IPS-18c (cell line): ENCODE results near the gene PRRG1.
"Not testable (repeated sequence)": the region's sequence is repeated elsewhere in the genome, so short reads cannot be mapped to it uniquely, and the experiment has no call there.

Source experiments
- H3K4me3 ChIP-seq: 2 replicates; pipeline ENCODE4 v1.7.0; 2013; ENCODE audit warnings: low read depth, mild to moderate bottlenecking, low read length, moderate library complexity; ENCODE audit not compliant: insufficient read depth
- H3K9me3 ChIP-seq: one replicate; pipeline ENCODE4 v1.6.1; 2013; ENCODE audit warnings: mild to moderate bottlenecking, low read length, moderate library complexity; ENCODE audit not compliant: control insufficient read depth, insufficient read depth

Gene PRRG1

DNA sequence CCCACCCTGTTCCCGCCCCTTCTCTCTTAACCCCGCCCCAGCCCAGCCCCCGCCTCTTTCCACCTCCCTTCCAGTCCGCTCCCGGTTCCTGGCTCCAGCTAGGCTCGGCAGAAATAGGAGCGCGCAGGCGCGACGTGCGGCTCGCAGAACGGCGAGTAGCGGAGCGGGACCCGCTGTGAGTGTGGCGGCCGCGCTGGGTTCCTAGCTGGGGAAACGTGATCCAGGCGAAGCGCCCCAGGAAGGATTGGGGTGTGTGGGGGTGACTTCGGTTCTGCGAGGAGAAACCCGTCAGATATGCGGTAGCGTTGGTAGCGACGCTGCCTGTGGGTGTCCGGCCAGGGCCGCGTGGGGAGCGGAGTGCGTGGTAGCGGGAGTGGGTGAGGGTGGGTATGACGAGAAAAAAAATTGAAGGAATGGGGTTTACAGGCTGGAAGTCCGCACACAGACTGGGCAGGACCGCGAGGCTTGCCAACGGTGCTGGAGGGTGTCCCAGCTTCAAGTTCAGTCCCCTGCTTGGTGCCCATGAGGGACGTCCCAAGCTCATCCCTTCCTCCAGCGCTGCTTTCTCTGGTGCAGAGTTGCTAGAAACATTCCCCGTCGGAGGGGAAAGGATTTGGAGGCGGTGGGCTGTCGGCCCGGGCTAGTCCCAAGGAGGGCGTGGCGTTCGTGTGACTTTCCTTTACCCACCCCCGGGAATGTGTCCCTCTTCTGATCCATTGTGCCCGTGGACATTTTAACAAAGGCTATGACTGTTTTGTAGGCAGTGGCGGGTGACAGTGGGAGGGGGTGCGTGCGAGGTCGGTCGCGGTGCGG, at the start of gene PRRG1:
PRRG1 (plus strand) TSS at position 144 of the 813 bp plus-strand sequence. CDS start 56,886 bp downstream, outside the sequence.
- Histone ChIP-seq H3K9me3 (peaks cover 2% of the 10 kb centered on the region), H3K4me3 (peak within 1 kb of the TSS; percentile 89)

DNA sequence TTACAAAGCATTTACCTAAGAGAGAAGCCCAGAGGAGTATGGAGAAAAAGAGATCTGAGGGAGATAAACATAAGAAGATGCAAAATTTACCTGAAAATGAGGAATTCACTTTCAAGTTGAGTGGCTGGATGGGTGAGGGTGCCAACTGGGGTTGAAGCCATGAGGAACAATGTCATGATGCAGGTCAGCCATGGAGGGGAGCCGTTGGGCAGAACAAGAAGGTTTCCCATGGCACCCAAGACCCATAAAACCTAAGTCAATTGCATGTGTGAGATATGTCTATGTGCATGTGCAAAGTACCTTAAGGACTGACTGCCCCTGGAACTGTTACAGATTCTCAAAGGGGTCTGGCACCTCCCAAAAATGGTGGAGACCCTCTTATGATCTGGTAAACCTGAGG, 46.6 kb upstream of the PRRG1 start:
- Histone ChIP-seq H3K4me3 (no peak overlapping the region), H3K9me3 (no peaks in the 10 kb centered on the region)

DNA sequence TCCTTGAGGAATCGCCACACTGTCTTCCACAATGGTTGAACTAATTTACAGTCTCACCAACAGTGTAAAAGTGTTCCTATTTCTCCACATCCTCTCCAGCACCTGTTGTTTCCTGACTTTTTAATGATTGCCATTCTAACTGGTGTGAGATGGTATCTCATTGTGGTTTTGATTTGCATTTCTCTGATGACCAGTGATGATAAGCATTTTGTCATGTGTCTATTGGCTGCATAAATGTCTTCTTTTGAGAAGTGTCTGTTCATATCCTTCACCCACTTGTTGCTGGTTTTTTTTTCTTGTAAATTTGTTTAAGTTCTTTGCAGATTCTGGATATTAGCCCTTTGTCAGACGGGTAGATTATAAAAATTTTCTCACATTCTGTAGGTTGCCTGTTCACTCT, 43.9 kb upstream of the PRRG1 start:
- H3K4me3 ChIP-seq, H3K9me3 ChIP-seq: not testable (repeated sequence)

DNA sequence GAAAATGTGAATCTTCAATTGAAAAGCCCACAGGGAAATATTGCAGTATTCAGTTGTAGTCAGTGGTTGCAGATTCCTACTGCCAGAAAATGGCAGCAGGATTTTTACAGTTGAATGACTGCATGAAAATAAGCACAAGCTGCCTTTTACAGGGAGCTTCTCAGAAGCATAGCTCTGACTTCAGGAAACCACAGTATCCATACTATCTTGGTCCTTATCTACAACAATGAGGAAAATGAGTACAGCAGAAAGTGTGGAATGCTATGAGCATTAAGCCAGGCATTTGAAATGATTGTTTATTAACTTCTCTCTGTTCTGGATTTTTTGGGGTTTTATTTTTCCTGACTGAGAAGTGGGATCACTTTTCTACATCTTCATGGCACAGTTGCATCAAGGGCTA, 34.6 kb upstream of the PRRG1 start:
- H3K4me3 ChIP-seq: no peak overlapping the region
- H3K9me3 ChIP-seq: no peaks in the 10 kb centered on the region

DNA sequence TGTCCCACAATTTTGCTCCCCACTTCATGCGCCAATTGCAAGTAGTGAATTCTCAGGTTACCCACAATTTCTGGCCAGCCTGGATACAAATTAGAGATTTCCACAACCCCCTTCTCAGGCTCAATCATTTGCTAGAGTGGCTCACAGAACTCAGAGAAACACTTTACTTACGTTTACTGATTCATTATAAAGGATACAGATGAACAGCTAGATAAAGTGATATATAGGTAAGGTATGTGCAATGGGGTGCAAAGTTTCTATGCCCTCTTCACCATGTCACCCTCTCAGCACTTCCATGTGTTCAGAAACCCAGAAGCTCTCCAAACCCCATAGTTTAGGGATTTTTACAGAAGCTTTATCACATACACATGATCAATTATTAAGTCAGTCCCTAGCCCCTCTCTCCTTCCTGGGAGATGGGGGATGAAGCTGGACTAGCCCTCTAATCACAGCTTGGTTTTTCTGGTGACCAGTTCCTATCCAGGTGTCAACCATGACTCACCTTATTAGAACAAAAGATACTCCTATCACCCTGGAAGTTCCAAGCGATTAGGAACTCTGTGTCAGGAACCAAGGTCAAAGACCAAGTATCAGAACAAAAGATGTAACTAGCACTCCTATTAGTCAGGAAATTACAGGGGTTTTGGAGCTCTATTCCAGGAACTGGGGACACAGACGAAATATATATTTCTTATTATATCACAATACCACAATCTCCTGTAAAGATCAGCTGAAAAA, 33.5 kb upstream of the PRRG1 start:
- Histone ChIP-seq H3K9me3 (no peaks in the 10 kb centered on the region), H3K4me3 (no peak overlapping the region)

DNA sequence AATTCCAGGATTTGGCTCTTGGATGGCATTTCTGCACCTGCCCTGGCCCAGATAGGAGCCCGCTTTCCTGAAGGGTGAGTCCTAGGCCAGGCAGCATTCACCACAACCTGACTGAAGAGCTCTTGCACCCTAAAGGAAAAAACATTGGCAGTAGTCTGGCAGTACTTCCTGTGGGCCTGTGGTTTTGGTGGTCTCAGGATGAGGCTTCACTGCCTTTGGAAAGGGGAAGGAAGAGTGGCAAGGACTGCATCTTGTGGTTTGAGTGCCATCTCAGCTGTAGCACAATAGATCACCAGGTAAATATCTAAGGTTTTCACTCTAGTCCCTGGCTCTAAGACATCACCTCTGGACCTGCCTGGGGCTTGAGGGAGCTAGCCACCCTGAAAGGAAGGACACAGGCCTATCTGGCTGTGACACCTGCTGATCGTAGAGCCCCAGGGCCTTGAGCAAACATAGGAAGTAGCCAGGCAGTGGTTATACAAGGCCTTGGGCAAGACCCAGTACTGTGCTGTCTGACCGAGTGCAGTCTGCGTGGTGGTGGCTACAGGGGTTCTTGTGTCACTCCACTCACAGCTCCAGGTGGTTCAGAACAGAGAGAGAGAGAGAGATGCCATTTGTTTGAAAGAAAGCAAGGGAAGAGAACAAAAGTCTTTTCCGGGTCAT, 28.5 kb upstream of the PRRG1 start:
- no peaks in the 10 kb centered on the region for H3K9me3 ChIP-seq
- no peak overlapping the region for H3K4me3 ChIP-seq

DNA sequence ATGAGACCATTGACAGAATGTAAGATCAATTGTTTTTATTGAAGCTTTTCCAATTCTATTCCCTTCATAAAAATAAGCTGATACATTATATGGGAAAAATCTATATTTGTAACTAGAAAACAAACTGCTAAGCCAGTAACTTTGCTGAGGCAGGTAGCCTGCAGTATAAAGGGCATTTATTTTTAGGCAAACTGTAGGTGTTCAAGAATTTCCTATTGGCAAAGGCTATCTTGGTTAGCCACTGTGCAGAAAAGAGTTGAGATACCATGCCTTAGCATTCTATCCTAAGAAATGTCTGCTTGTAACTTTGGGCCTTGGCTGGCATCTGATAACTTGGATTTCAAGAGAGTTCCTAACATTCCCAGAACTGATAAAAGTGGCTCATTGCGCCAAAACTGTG, 18.5 kb upstream of the PRRG1 start:
- Histone ChIP-seq H3K9me3 (no peaks in the 10 kb centered on the region), H3K4me3 (no peak overlapping the region)

DNA sequence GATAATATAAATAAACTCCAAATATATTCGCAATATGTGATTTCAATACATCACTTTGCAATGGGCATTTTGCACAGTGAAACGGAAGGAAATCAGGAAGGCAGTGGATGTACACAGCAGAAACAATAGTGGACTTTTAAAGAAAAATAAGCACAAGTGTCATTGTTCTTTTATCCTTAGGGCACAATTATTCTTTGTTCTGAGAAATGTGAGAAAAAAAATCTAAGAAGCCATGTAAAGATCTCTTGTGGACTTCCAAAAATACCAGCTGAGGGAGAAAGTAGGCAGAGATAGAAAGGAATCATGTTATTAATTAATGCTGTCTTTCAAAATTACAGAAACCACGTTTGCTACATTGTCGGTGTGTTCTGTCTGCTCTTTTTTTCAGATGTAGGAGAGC, 17.6 kb upstream of the PRRG1 start:
- Histone ChIP-seq H3K4me3 (no peak overlapping the region), H3K9me3 (no peaks in the 10 kb centered on the region)

DNA sequence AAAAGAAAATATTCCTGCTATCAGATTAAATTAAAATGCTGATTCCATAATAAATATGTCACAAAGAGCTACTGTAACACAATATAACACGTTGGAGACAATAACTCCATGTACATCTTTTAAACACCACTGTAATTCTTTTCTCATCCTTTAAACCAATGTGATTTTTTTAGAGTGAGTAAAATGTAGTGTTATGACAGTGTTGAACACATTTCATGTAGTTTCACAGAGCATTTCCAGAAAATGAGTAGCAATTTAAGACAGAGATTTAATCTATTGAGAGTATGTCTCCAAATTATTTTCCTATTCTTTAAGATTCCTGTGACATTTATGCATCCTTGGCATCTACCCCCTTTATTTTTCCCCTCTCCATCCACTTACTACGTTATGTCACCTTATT, 17.1 kb upstream of the PRRG1 start:
- Histone ChIP-seq H3K9me3 (no peaks in the 10 kb centered on the region), H3K4me3 (no peak overlapping the region)

DNA sequence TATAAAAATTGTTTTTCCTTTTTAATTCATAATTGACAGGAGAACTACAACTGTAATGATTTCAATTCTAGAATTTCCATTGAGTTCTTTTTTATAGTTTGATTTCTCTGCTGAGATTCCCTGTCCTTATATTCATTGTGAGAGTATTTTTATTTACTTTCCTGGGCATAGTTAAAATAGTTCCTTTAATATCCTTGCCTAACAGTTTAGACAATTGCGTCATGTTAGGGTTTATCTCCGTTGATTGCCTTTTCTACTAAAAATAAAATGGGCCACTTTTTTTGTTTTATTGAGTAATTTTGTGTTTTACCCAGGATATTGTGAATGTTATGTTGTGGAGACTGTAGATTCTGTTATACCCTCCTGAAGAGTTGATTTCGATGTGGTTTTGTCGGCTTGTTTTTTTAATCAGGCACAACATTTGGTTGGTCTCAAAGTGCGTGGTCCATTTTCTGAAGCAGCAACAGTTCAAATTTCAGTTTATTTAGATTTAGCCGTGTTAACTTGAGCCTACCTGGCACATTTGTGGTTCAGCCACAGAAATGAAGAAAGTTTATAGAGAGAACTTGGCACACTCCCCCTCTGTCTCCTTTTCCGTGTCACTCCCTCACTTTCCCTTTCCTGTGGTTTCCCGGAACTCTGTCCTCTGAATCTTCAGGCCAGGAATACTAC, 16.0 kb upstream of the PRRG1 start:
- no peaks in the 10 kb centered on the region for H3K9me3 ChIP-seq
- no peak overlapping the region for H3K4me3 ChIP-seq

DNA sequence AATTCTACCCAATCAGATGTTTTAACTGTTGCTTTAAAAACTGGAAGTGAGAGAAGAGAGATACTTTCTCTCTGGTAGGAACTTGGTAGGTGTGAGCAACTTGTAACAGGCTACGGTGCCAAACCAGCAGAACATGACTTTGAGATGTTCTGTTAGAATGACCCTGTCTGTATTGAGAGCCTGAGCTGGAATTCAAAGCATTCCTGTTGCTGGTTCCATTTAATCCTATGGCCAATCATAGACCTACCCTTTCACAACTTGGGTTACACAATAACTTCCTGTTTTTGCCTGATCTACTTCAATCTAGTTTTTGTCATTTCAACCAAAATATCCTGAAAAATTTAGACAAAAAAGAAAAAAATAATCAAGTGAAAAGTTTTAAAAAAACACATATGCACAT, 1.7 kb upstream of the PRRG1 start:
- Histone ChIP-seq H3K4me3 (no peak overlapping the region), H3K9me3 (peaks cover 2% of the 10 kb centered on the region)

DNA sequence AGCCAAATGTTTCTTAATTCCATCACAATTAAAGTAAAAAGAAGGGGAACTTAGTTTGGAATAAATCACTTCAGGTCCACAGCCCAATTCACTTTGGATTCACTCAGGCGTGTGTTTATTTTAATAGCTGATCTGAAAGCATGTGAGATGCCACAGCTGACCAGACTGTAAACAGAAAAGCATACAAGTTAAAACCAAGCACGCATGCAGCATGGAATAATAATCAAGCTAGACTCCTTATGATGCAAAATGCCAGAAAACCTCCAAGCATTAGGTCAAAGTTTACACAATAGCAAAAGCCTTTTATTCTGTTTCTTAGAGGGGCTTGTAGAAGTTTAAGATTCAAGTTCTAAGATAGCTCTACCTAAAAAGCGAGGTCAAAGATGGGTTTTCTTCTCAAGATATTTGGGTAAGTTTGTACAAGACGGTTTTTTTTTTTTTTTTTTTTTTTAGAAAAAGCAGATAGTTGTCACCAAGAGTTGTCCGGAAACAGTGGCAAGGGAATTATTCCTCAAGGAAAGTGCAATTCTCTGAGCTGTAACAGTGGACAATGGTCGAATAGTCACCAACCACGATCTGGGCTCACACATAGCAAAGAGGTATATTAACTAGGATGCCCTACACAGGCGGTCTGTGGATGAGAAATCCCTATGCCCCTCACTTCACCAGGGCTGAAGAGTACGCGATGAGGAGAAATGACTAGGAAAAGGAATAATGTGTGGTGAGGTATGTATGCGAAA, 763 bp upstream of the PRRG1 start:
- H3K4me3 ChIP-seq: peak overlapping the region; percentile 71
- H3K9me3 ChIP-seq: peaks cover 2% of the 10 kb centered on the region

DNA sequence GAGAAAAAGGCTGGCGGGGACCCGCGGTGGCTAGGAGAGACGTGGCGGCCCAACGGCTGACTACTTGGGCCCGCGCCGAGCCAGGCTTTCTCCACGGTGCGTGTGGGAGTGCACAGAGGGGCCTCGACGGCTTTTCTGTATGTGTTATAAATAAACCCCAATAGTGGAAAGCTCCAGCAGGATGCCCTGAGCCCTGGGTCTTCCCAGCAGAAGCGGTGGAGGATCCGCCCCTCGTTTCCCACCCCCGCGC, 268 bp upstream of the PRRG1 start:
- Histone ChIP-seq H3K4me3 (peak overlapping the region; percentile 71), H3K9me3 (peaks cover 2% of the 10 kb centered on the region)

DNA sequence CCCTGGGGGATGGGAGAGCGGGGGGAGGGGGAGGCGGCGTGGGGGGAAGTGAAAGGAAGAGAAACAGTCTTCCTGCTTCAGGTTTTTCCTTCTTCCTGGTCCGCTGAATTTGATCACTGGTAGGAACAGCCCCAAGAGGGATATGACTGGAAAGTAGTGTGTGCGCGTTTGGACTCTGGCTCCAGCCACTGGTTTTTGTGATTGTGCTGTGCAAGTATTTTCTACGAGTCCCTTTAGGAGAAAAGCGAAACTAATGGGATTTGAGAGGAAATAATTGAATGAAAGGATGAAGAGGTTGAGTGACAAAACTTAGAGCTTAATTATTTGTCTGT, 836 bp downstream of the PRRG1 start:
- H3K4me3 ChIP-seq: peak overlapping the region; percentile 89
- peaks cover 2% of the 10 kb centered on the region for H3K9me3 ChIP-seq

DNA sequence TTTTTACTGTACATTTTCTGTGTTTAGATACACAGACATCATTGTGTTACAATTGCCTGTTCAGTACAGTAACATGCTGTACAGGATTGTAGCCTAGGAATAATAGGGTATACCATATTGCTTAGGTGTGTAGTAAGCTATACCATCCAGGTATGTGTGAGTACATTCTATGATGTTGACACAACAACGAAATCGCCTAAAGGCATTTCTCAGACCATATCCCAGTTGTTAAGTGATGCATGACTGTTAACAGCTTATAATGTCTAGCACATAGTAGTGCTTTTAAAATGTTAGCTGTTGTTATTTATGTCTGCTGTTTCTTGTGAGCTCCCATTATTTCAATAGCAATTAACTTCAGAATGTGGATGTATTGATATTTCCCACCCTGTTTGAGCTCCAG, 4.5 kb downstream of the PRRG1 start:
- H3K4me3 ChIP-seq: no peak overlapping the region
- H3K9me3 ChIP-seq: peaks cover 2% of the 10 kb centered on the region

DNA sequence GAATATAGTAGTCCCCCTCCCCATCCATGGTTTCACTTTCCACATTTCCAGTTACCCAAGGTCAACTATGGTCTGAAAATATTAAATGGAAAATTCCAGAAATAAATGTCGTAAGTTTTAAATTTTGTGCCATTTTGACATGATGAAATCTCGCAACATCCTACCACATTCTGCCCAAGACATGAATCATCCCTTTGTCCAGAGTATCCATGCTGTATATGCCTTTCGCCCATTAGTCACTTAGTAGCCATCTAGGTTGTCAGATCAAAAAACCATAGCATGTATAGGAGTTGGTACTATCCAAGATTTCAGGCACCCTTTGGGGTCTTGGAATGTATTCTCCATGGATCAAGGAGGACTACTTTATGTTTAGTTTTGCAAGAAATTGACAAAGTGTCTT, 8.3 kb downstream of the PRRG1 start:
- H3K9me3 ChIP-seq: no peaks in the 10 kb centered on the region
- H3K4me3 ChIP-seq: no peak overlapping the region

DNA sequence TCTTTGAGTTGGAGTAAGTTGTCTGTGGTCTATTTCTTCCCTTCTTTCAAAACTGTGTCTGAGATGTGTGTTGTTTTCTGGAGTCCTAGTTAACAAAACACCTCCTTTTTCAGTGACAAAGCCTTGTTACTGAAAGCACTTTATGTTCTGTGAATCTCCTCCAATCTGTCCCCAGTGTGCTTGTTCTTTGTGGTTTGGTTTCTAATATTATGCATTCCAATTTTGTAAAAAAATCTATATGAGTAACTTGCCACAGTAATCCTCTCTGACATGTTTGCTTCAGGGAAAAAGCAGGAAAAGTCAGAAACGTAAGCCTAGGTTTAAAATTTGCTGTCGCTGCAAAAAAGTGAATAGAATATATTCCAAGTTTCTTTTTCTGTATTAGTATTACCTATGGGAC, 12.4 kb downstream of the PRRG1 start:
- no peak overlapping the region for H3K4me3 ChIP-seq

More for the DNA sequence above, 12.4 kb downstream of the PRRG1 start:
- H3K9me3 ChIP-seq: no peaks in the 10 kb centered on the region
